H9 (cell line): ENCODE data around the gene CHMP1A. TPM values are rescaled to one million over a fixed set of nuclear protein-coding genes. Genes with fewer than 3 reads are reported as not detected.

Experiments used
- DNase-seq: peaks from one replicate; pipeline ENCODE4 v3.0.0-alpha.2; 2017
- H2AFZ ChIP-seq: one replicate; pipeline ENCODE4 v1.6.1; 2013; ENCODE audit warnings: mild to moderate bottlenecking, low read length, control low read depth, moderate library complexity
- H2AK5ac ChIP-seq: 2 replicates; pipeline ENCODE4 v1.6.1; 2013; ENCODE audit warnings: low read length, control low read depth, mixed read lengths; ENCODE audit not compliant: insufficient read length
- H2BK120ac ChIP-seq: one replicate; pipeline ENCODE4 v1.6.1; 2013; ENCODE audit warnings: low read depth, mild to moderate bottlenecking, low read length, control low read depth, inconsistent platforms; ENCODE audit not compliant: poor library complexity, severe bottlenecking
- H2BK12ac ChIP-seq: 2 replicates; pipeline ENCODE4 v1.6.1; 2013; ENCODE audit warnings: low read length, control low read depth, mixed read lengths, low read depth; ENCODE audit not compliant: insufficient read length
- H2BK15ac ChIP-seq: 2 replicates; pipeline ENCODE4 v1.6.1; 2013; ENCODE audit warnings: low read depth, low read length, control low read depth
- H2BK20ac ChIP-seq: one replicate; pipeline ENCODE4 v1.6.1; 2013; ENCODE audit warnings: low read depth, mild to moderate bottlenecking, low read length, control low read depth, inconsistent platforms; ENCODE audit not compliant: poor library complexity, severe bottlenecking
- H2BK5ac ChIP-seq: 2 replicates; pipeline ENCODE4 v1.6.1; 2013; ENCODE audit warnings: low read length, control low read depth, mixed read lengths; ENCODE audit not compliant: insufficient read length
- H3K14ac ChIP-seq: 2 replicates; pipeline ENCODE4 v1.6.1; 2013; ENCODE audit warnings: low read length, control low read depth; ENCODE audit not compliant: insufficient read depth
- H3K18ac ChIP-seq: 2 replicates; pipeline ENCODE4 v1.6.1; 2013; ENCODE audit warnings: low read depth, mild to moderate bottlenecking, mixed read lengths, low read length, control low read depth; ENCODE audit not compliant: insufficient read length
- H3K23ac ChIP-seq: 2 replicates; pipeline ENCODE4 v1.6.1; 2013; ENCODE audit warnings: low read length, control low read depth, mixed read lengths, low read depth; ENCODE audit not compliant: insufficient read length
- H3K23me2 ChIP-seq: 2 replicates; pipeline ENCODE4 v1.6.1; 2013; ENCODE audit warnings: low read depth, mild to moderate bottlenecking, mixed read lengths, low read length, control low read depth; ENCODE audit not compliant: insufficient read length, poor library complexity, severe bottlenecking
- H3K27ac ChIP-seq: 2 replicates; pipeline ENCODE4 v1.5.1; 2013; ENCODE audit warnings: low read length, control low read depth, mixed read lengths, low read depth; ENCODE audit not compliant: insufficient read length
- H3K27me3 ChIP-seq: 2 replicates; pipeline ENCODE4 v1.6.1; 2013; ENCODE audit warnings: low read length, control low read depth, inconsistent platforms; ENCODE audit not compliant: insufficient read depth
- H3K4ac ChIP-seq: 2 replicates; pipeline ENCODE4 v1.6.1; 2013; ENCODE audit warnings: low read depth, mild to moderate bottlenecking, control low read depth, inconsistent platforms, low read length, moderate library complexity
- H3K4me1 ChIP-seq: 2 replicates; pipeline ENCODE4 v1.6.1; 2013; ENCODE audit warnings: low read length, control low read depth, inconsistent platforms; ENCODE audit not compliant: insufficient read depth
- H3K4me2 ChIP-seq: 2 replicates; pipeline ENCODE4 v1.6.1; 2013; ENCODE audit warnings: low read length, control low read depth, mixed read lengths; ENCODE audit not compliant: insufficient read length, insufficient read depth
- H3K56ac ChIP-seq: 2 replicates; pipeline ENCODE4 v1.6.1; 2013; ENCODE audit warnings: low read depth, mild to moderate bottlenecking, mixed read lengths, low read length, control low read depth; ENCODE audit not compliant: insufficient read length
- H3K79me1 ChIP-seq: 2 replicates; pipeline ENCODE4 v1.6.1; 2013; ENCODE audit warnings: low read depth, mild to moderate bottlenecking, moderate library complexity, low read length, control low read depth, inconsistent platforms; ENCODE audit not compliant: insufficient read depth, poor library complexity, severe bottlenecking
- H3K79me2 ChIP-seq: 2 replicates; pipeline ENCODE4 v1.6.1; 2013; ENCODE audit warnings: low read length, control low read depth, inconsistent platforms; ENCODE audit not compliant: insufficient read depth
- H3K9ac ChIP-seq: 2 replicates; pipeline ENCODE4 v1.6.1; 2013; ENCODE audit warnings: low read length, control low read depth, mixed read lengths; ENCODE audit not compliant: insufficient read length; ENCODE audit errors: extremely low read depth
- H3K9me3 ChIP-seq: one replicate; pipeline ENCODE4 v1.6.1; 2013; ENCODE audit warnings: low read depth, low read length, inconsistent platforms; ENCODE audit not compliant: control insufficient read depth
- H3T11ph ChIP-seq: one replicate; pipeline ENCODE4 v1.6.1; 2013; ENCODE audit warnings: mild to moderate bottlenecking, low read length, control low read depth, inconsistent platforms
- H4K20me1 ChIP-seq: one replicate; pipeline ENCODE4 v1.6.1; 2013; ENCODE audit not compliant: control insufficient read depth, insufficient read length, insufficient read depth
- H4K5ac ChIP-seq: 2 replicates; pipeline ENCODE4 v1.6.1; 2013; ENCODE audit warnings: low read depth, mild to moderate bottlenecking, mixed read lengths, low read length, control low read depth; ENCODE audit not compliant: insufficient read length
- H4K8ac ChIP-seq: replicated peaks from 2 replicates; pipeline ENCODE4 v1.6.1; 2013; ENCODE audit warnings: low read length, control low read depth, mixed read lengths, low read depth; ENCODE audit not compliant: insufficient read length
- H4K91ac ChIP-seq: 2 replicates; pipeline ENCODE4 v1.6.1; 2013; ENCODE audit warnings: low read depth, mild to moderate bottlenecking, moderate library complexity, mixed read lengths, low read length, control low read depth; ENCODE audit not compliant: insufficient read length
- H3K27ac Mint-ChIP-seq, 3 experiments: 2 replicates in 2 of 3; 3 replicates in 1 of 3; pipeline ENCODE4 v1.8.0; 2020 to 2021; ENCODE audit warnings: mixed read lengths in 3 of 3, mild to moderate bottlenecking in 1 of 3, moderate library complexity in 1 of 3
- H3K27me3 Mint-ChIP-seq: 2 replicates; pipeline ENCODE4 v1.8.0; 2021; ENCODE audit warnings: low read depth, mild to moderate bottlenecking, moderate library complexity, mixed read lengths
- H3K36me3 Mint-ChIP-seq, 3 experiments: 2 replicates in 2 of 3; 3 replicates in 1 of 3; pipeline ENCODE4 v1.8.0; 2020 to 2021; ENCODE audit warnings: low read depth in 3 of 3, mixed read lengths in 3 of 3; ENCODE audit not compliant: insufficient read depth in 1 of 3
- H3K4me1 Mint-ChIP-seq, 2 experiments: 2 replicates each; pipeline ENCODE4 v1.8.0; 2020; ENCODE audit warnings: mixed read lengths in 2 of 2
- H3K4me3 Mint-ChIP-seq, 2 experiments: 2 replicates in 1 of 2; 3 replicates in 1 of 2; pipeline ENCODE4 v1.8.0; 2020 to 2021; ENCODE audit warnings: mild to moderate bottlenecking in 2 of 2, mixed read lengths in 2 of 2, moderate library complexity in 1 of 2
- H3K9me3 Mint-ChIP-seq, 2 experiments: 2 replicates in 1 of 2; 3 replicates in 1 of 2; pipeline ENCODE4 v1.8.0; 2020; ENCODE audit warnings: mild to moderate bottlenecking in 2 of 2, mixed read lengths in 2 of 2, moderate library complexity in 1 of 2
- CTCF ChIP-seq: fragments of 200-600 bp; sonication (generic); conservative IDR thresholded peaks from 3 replicates; pipeline ENCODE4 v1.8.0; 2021; ENCODE audit warnings: antibody characterized with exemption, mild to moderate bottlenecking
- WGBS: extraction: QIAGEN DNeasy Blood & Tissue Kit; methylation state at CpG from one replicate; pipeline ENCODE4 v1.1.7; 2013; ENCODE audit warnings: missing lambda C conversion rate, low lambda C conversion rate, mixed read lengths; ENCODE audit not compliant: insufficient read length; ENCODE audit errors: extremely low coverage; 5-methylcytosine and 5-hydroxymethylcytosine counted together
- total RNA-seq: library from RNA; stranded (reverse); gene quantifications from 2 replicates; pipeline ENCODE4 v1.2.1, GENCODE V29; 2021

CHMP1A gene
- total RNA-seq, 1 experiment from 2014 or later: 89.6 TPM

- Mint-ChIP-seq H3K4me1 (peaks cover 10 to 11% of the 10 kb centered on the region in 2 experiments), H3K36me3 (peaks cover 0 to 2% (median 0%) of the 10 kb centered on the region in 3 experiments; a peak in 2 of 7 replicates), H3K27ac (no peak overlapping the region), H3K4me3 (no peak overlapping the region), H3K27me3 (peaks cover 12% of the 10 kb centered on the region), H3K9me3 (no peaks in the 10 kb centered on the region)
- no peak for DNase-seq
- no peak overlapping the region for H2BK120ac ChIP-seq
- no peak overlapping the region for H4K91ac ChIP-seq
- H4K5ac ChIP-seq: no peak overlapping the region
- H3K79me2 ChIP-seq: no peaks in the 10 kb centered on the region
- no peak overlapping the region for H4K8ac ChIP-seq
- H3K23ac ChIP-seq: no peak overlapping the region
- no peak overlapping the region for H3K56ac ChIP-seq
- H4K20me1 ChIP-seq: no peaks in the 10 kb centered on the region
- H3T11ph ChIP-seq: no peak overlapping the region
- no peak overlapping the region for H3K18ac ChIP-seq
- H3K27me3 ChIP-seq: no peaks in the 10 kb centered on the region
- no peak overlapping the region for H2BK12ac ChIP-seq
- no peak overlapping the region for H3K14ac ChIP-seq
- no peak overlapping the region for H3K4ac ChIP-seq
- H2BK5ac ChIP-seq: no peak overlapping the region
- TF ChIP-seq CTCF: no peak
- no peak overlapping the region for H3K4me2 ChIP-seq
- H3K9ac ChIP-seq: no peak overlapping the region
- H3K4me1 ChIP-seq: no peaks in the 10 kb centered on the region
- no peak overlapping the region for H2BK20ac ChIP-seq
- H3K79me1 ChIP-seq: no peaks in the 10 kb centered on the region
- no peak overlapping the region for H2AK5ac ChIP-seq
- WGBS: no CpG with 5 or more reads among the region's 6 CpGs
- H3K23me2 ChIP-seq: no peaks in the 10 kb centered on the region
- no peak overlapping the region for H2BK15ac ChIP-seq
- no peaks in the 10 kb centered on the region for H3K9me3 ChIP-seq
- H3K27ac ChIP-seq: no peak overlapping the region
- no peak overlapping the region for H2AFZ ChIP-seq
Measured at GRCh38 chr16:89639385-89639784, 18.1 kb downstream of the CHMP1A start.
